Cardiac atrium fibroblast (primary cell): Measurements from ENCODE around the gene PAIP2B. TPM values are rescaled to one million over a fixed set of nuclear protein-coding genes. Genes with fewer than 3 reads are reported as not detected.

ENCODE experiments used
- total RNA-seq: library from RNA; depleted of rRNA; stranded (reverse); fragments of >200 nt; gene quantifications from 2 replicates; pipeline ENCODE4 v1.2.3, GENCODE V29; 2015

The PAIP2B gene
- 0.18 and 0.81 TPM in 2 replicates for total RNA-seq

GRCh38 chr2:71226965-71227560 lies at the start of gene PAIP2B:
Gene PAIP2B (minus strand): TSS chr2:71227103. CDS start chr2:71202589, 24,514 bp downstream.

Other genes with a start within 250 kb of the PAIP2B start
- under 0.01 TPM in 2 replicates for gene ANKRD53, start 248.5 kb downstream of the PAIP2B start, total RNA-seq
- gene TEX261, start 232.2 kb downstream of the PAIP2B start, total RNA-seq, result 34.3 and 46.4 TPM in 2 replicates
- gene NAGK, start 158.5 kb downstream of the PAIP2B start, total RNA-seq, result 88.6 and 92.8 TPM in 2 replicates
- 12.8 and 17.3 TPM in 2 replicates for gene MCEE, start 96.9 kb downstream of the PAIP2B start, total RNA-seq
- 12.3 and 20.1 TPM in 2 replicates for gene MPHOSPH10, start 96.5 kb downstream of the PAIP2B start, total RNA-seq
- gene ZNF638, start 104.7 kb upstream of the PAIP2B start, total RNA-seq, result 38.7 and 45.7 TPM in 2 replicates
- gene DYSF, start 226.5 kb upstream of the PAIP2B start, total RNA-seq, result 6.3 and 12.2 TPM in 2 replicates